Dendritic cell treated with granulocyte-macrophage colony-stimulating factor and Interleukin-4, amounts not matched to agents 40 ng/mL and 50 ng/mL, for 4 days (primary cell): ENCODE results near the gene CCL4.
A peak's percentile ranks its signal among the peaks of the same experiment; 100 is the strongest.
"Not testable (repeated sequence)": the region's sequence is repeated elsewhere in the genome, so short reads cannot be mapped to it uniquely, and the experiment has no call there.

Source experiments
- H3K27ac Mint-ChIP-seq: one replicate; pipeline ENCODE4 v1.8.0; 2022; ENCODE audit warnings: mild to moderate bottlenecking, mixed read lengths
- H3K27me3 Mint-ChIP-seq: one replicate; pipeline ENCODE4 v1.8.0; 2022; ENCODE audit warnings: mild to moderate bottlenecking, mixed read lengths
- H3K36me3 Mint-ChIP-seq: one replicate; pipeline ENCODE4 v1.8.0; 2022; ENCODE audit warnings: low read depth, mixed read lengths
- H3K4me1 Mint-ChIP-seq: one replicate; pipeline ENCODE4 v1.8.0; 2022; ENCODE audit warnings: low read depth, mixed read lengths
- H3K4me3 Mint-ChIP-seq: one replicate; pipeline ENCODE4 v1.8.0; 2022; ENCODE audit warnings: mild to moderate bottlenecking, moderate library complexity, mixed read lengths
- H3K9me3 Mint-ChIP-seq: one replicate; pipeline ENCODE4 v1.8.0; 2022; ENCODE audit warnings: mixed read lengths
- intact Hi-C: fragments of 100-400 bp; cut with micrococcal nuclease; formaldehyde crosslinking; loops from one replicate; pipeline ENCODE4 v1.15.0; 2022

Gene CCL4

GRCh38 chr17:36094232-36094631 lies 9.4 kb upstream of the CCL4 start:
- H3K27me3 Mint-ChIP-seq: no peaks in the 10 kb centered on the region

DNA sequence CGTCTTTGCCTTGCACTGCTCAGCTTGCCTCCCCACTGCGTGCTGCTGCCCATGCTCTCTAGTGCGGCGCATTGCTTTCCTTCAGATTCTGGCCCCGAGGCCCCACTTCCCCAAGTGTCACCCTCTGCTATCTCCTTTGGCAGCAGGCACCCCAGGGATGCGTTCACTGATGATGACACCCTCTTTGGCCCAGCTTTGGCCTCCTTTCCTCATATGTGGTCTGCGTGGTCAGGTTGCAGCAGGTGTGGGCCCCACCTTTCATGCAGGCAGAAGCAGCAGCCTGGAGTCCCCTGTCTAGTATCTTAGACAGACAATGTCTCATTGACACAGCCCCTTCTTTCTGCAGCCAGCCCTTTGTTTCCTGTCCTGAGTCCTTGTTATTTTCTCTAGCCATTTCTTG lies 8.9 kb upstream of the CCL4 start:
- Mint-ChIP-seq H3K27ac (no peak overlapping the region), H3K4me3 (no peak overlapping the region), H3K27me3 (no peaks in the 10 kb centered on the region), H3K4me1 (peaks cover 45% of the 10 kb centered on the region), H3K9me3 (no peaks in the 10 kb centered on the region), H3K36me3 (peaks cover 35% of the 10 kb centered on the region)
- intact Hi-C loops: no loop called here

More at GRCh38 chr17:36094232-36094631, 9.4 kb upstream of the CCL4 start:
- Mint-ChIP-seq H3K4me3 (no peak overlapping the region), H3K4me1 (peaks cover 43% of the 10 kb centered on the region), H3K36me3 (peaks cover 40% of the 10 kb centered on the region), H3K27ac (peak overlapping the region; percentile 61), H3K9me3 (no peaks in the 10 kb centered on the region)
- intact Hi-C loops: no loop called here

DNA sequence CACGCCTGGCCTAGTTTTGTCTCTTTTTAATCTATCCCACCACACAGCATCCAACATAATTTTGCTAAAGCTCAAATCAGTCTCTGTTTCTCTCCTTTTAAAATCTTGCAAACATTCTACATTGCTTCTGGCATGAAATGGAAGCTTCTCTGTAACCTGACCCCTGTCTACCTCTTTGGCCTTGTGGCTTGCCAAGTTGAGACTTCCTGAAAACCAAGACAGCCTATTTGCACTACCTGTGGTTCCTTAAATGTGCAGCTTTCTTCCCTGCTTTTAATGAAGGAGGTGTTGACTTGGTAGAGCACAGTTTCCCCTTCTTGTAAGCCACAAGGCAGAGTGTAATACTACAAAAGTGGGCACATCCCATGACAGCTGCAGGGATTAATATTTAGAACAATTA lies 7.6 kb upstream of the CCL4 start:
- Mint-ChIP-seq H3K4me1 (peaks cover 42% of the 10 kb centered on the region), H3K27me3 (peaks cover 1% of the 10 kb centered on the region), H3K36me3 (peaks cover 26% of the 10 kb centered on the region), H3K4me3 (no peak overlapping the region), H3K27ac (peak overlapping the region; percentile 37), H3K9me3 (no peaks in the 10 kb centered on the region)
- intact Hi-C loops: no loop called here

GRCh38 chr17:36099004-36099403 lies 4.6 kb upstream of the CCL4 start:
- Mint-ChIP-seq H3K4me1 (peaks cover 50% of the 10 kb centered on the region), H3K36me3 (peaks cover 10% of the 10 kb centered on the region), H3K27ac (peak overlapping the region; percentile 32)
- H3K27me3 Mint-ChIP-seq, intact Hi-C loops, H3K9me3 Mint-ChIP-seq, H3K4me3 Mint-ChIP-seq: not testable (repeated sequence)

GRCh38 chr17:36104246-36104645 lies 619 bp downstream of the CCL4 start:
- H3K9me3 Mint-ChIP-seq, H3K27me3 Mint-ChIP-seq, intact Hi-C loops: not testable (repeated sequence)
- peak overlapping the region; percentile 66 for H3K4me3 Mint-ChIP-seq
- peaks cover 73% of the 10 kb centered on the region for H3K4me1 Mint-ChIP-seq
- peaks cover 17% of the 10 kb centered on the region for H3K36me3 Mint-ChIP-seq
- H3K27ac Mint-ChIP-seq: peak overlapping the region; percentile 74

GRCh38 chr17:36104701-36105181 lies 1.1 kb downstream of the CCL4 start:
- H3K4me3 Mint-ChIP-seq: peak overlapping the region; percentile 66
- H3K27me3 Mint-ChIP-seq: peaks cover 1% of the 10 kb centered on the region
- H3K9me3 Mint-ChIP-seq: no peaks in the 10 kb centered on the region
- H3K4me1 Mint-ChIP-seq: peaks cover 68% of the 10 kb centered on the region
- intact Hi-C loops: no loop called here
- H3K27ac Mint-ChIP-seq: peak overlapping the region; percentile 74
- peaks cover 17% of the 10 kb centered on the region for H3K36me3 Mint-ChIP-seq

- H3K4me3 Mint-ChIP-seq: no peak overlapping the region
- peaks cover 60% of the 10 kb centered on the region for H3K4me1 Mint-ChIP-seq
- peaks cover 17% of the 10 kb centered on the region for H3K36me3 Mint-ChIP-seq
- peak overlapping the region; percentile 62 for H3K27ac Mint-ChIP-seq
- no peaks in the 10 kb centered on the region for H3K27me3 Mint-ChIP-seq
- intact Hi-C loops: no loop called here
- H3K9me3 Mint-ChIP-seq: no peaks in the 10 kb centered on the region
These were observed 2.3 kb downstream of the CCL4 start for GRCh38 chr17:36105781-36106492.

DNA sequence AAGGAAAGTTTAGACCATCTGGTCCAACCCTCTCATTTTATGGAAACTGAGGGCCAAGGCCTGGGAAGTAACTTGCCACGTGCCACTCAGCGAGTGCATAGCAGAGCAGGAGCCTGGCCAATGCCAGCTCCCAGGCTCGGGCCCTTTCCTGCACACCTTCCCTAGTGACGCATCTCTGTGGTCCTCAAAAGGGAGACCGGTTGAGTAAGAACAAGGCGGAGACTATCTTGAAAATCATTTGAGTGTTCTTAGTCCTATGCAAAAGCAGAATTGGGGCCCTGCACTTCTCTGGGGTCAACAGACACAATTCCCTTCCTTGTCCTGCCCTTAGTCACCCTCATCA lies 2.8 kb downstream of the CCL4 start:
- peaks cover 17% of the 10 kb centered on the region for H3K36me3 Mint-ChIP-seq
- peaks cover 60% of the 10 kb centered on the region for H3K4me1 Mint-ChIP-seq
- intact Hi-C loops: no loop called here
- H3K27ac Mint-ChIP-seq: no peak overlapping the region
- H3K9me3 Mint-ChIP-seq: peaks cover 2% of the 10 kb centered on the region
- no peaks in the 10 kb centered on the region for H3K27me3 Mint-ChIP-seq
- no peak overlapping the region for H3K4me3 Mint-ChIP-seq

DNA sequence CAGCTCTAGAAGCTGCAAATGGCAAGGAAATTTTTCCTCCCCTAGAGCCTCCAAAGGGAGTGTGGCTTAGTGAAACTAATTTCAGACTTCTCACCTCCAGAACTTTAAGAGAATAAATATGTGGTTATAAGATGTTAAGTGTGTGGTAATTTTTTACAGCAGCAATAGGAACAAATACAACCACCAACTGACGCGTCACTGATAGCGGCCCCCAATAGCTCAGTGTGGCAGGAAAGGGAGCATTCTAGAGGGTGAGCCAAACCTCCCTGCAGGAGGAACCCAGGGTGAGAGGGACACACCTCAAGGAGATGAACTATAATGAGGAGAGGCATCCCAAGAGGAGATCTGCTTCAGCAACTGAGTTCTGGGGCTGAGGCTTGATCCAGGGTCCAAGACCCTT lies 4.0 kb downstream of the CCL4 start:
- H3K36me3 Mint-ChIP-seq: peaks cover 20% of the 10 kb centered on the region
- no peak overlapping the region for H3K4me3 Mint-ChIP-seq
- H3K27ac Mint-ChIP-seq: peak overlapping the region; percentile 52
- H3K27me3 Mint-ChIP-seq: no peaks in the 10 kb centered on the region
- peaks cover 14% of the 10 kb centered on the region for H3K9me3 Mint-ChIP-seq
- peaks cover 58% of the 10 kb centered on the region for H3K4me1 Mint-ChIP-seq
- intact Hi-C loops: no loop called here

- Mint-ChIP-seq H3K27ac (peak overlapping the region; percentile 52), H3K9me3 (peaks cover 20% of the 10 kb centered on the region), H3K36me3 (peaks cover 23% of the 10 kb centered on the region), H3K4me1 (peaks cover 52% of the 10 kb centered on the region)
- H3K4me3 Mint-ChIP-seq, H3K27me3 Mint-ChIP-seq, intact Hi-C loops: not testable (repeated sequence)
These were observed 4.6 kb downstream of the CCL4 start for GRCh38 chr17:36108265-36108664.

DNA sequence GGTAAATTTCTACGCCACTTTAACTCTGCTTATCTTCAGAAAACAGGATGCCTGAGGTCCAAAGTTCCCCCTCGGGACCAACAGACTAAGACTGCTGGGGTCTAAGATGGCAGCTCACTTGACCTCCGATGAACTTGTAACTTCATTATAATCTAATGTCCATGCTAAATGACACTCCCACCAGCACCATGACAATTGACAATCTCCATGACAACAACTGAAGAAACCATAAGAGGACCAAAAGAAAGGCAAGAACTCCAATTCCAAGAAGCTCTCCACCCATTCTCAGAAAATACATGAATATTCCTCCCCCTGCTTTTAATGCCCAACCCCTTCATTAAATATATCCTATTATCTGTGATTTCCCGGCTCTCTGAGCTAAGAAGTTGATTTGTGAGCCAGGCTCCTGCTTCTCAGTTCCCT lies 7.5 kb downstream of the CCL4 start:
- peaks cover 29% of the 10 kb centered on the region for H3K9me3 Mint-ChIP-seq
- H3K4me3 Mint-ChIP-seq: no peak overlapping the region
- peaks cover 6% of the 10 kb centered on the region for H3K36me3 Mint-ChIP-seq
- peaks cover 1% of the 10 kb centered on the region for H3K27me3 Mint-ChIP-seq
- H3K4me1 Mint-ChIP-seq: peaks cover 31% of the 10 kb centered on the region
- no peak overlapping the region for H3K27ac Mint-ChIP-seq
- intact Hi-C loops: no loop called here

- peaks cover 5% of the 10 kb centered on the region for H3K27me3 Mint-ChIP-seq
- H3K9me3 Mint-ChIP-seq: peaks cover 29% of the 10 kb centered on the region
- intact Hi-C loops: no loop called here
These were observed 8.9 kb downstream of the CCL4 start for GRCh38 chr17:36112572-36112971.

GRCh38 chr17:36113131-36113530 lies 9.5 kb downstream of the CCL4 start:
- H3K4me3 Mint-ChIP-seq, H3K27ac Mint-ChIP-seq, H3K27me3 Mint-ChIP-seq, intact Hi-C loops, H3K36me3 Mint-ChIP-seq: not testable (repeated sequence)
- peaks cover 29% of the 10 kb centered on the region for H3K9me3 Mint-ChIP-seq
- peaks cover 26% of the 10 kb centered on the region for H3K4me1 Mint-ChIP-seq

More at GRCh38 chr17:36112572-36112971, 8.9 kb downstream of the CCL4 start:
- Mint-ChIP-seq H3K36me3 (peaks cover 6% of the 10 kb centered on the region), H3K27ac (no peak overlapping the region), H3K4me1 (peaks cover 26% of the 10 kb centered on the region), H3K4me3 (no peak overlapping the region)

GRCh38 chr17:36114971-36115648 lies 11.5 kb downstream of the CCL4 start:
- intact Hi-C loops, H3K27ac Mint-ChIP-seq, H3K36me3 Mint-ChIP-seq, H3K4me3 Mint-ChIP-seq: not testable (repeated sequence)
- H3K9me3 Mint-ChIP-seq: peaks cover 29% of the 10 kb centered on the region
- peaks cover 24% of the 10 kb centered on the region for H3K4me1 Mint-ChIP-seq
- H3K27me3 Mint-ChIP-seq: peaks cover 10% of the 10 kb centered on the region
